H1 (cell line): ENCODE data around the gene DMAC2L. TPM values are rescaled to one million over a fixed set of nuclear protein-coding genes. Genes with fewer than 3 reads are reported as not detected.

Experiments
- CTCF ChIA-PET: fragments of 300-600 bp; sonication (Branson Sonifier 250); formaldehyde crosslinking; loops from one replicate; lab custom pipeline; 2021; ENCODE audit not compliant: partially characterized antibody; lab: Charles Lee
- POLR2A ChIA-PET: fragments of 300-600 bp; sonication (Branson Sonifier 250); formaldehyde crosslinking; loops from one replicate; lab custom pipeline; 2021; ENCODE audit warnings: inconsistent platforms; ENCODE audit not compliant: partially characterized antibody; lab: Charles Lee
- DNase-seq, 2 experiments: peaks; one replicate each; pipeline versions ENCODE4 v3.0.0 to v3.0.0-alpha.2; 2010 to 2022; ENCODE audit warnings: low spot score in 2 of 2, low read depth in 1 of 2, mixed read lengths in 1 of 2
- FAIRE-seq: peaks from 2 replicates; lab custom pipeline; 2011; peaks lifted over from hg19 to GRCh38; lab: Jason Lieb, UNC
- H2AFZ ChIP-seq: 2 replicates; pipeline ENCODE4 v1.8.1; 2012; ENCODE audit warnings: low read length, inconsistent platforms
- H2AK5ac ChIP-seq: 2 replicates; pipeline ENCODE4 v1.6.1; 2013; ENCODE audit warnings: low read depth, low read length
- H2BK120ac ChIP-seq: replicated peaks from 2 replicates; pipeline ENCODE3; 2013; ENCODE audit warnings: low read depth, low read length, inconsistent platforms
- H2BK12ac ChIP-seq: 2 replicates; pipeline ENCODE4 v1.6.1; 2013; ENCODE audit warnings: low read depth, low read length
- H2BK15ac ChIP-seq: 2 replicates; pipeline ENCODE4 v1.6.1; 2013; ENCODE audit warnings: low read length
- H2BK20ac ChIP-seq: 2 replicates; pipeline ENCODE4 v1.6.1; 2013; ENCODE audit warnings: low read length
- H2BK5ac ChIP-seq: 2 replicates; pipeline ENCODE4 v1.6.1; 2013; ENCODE audit warnings: low read depth, low read length
- H3K14ac ChIP-seq: 2 replicates; pipeline ENCODE4 v1.6.1; 2013; ENCODE audit warnings: inconsistent platforms; ENCODE audit not compliant: insufficient read length
- H3K18ac ChIP-seq: 2 replicates; pipeline ENCODE4 v1.6.1; 2013; ENCODE audit warnings: low read length; ENCODE audit errors: extremely low read depth
- H3K23ac ChIP-seq: 2 replicates; pipeline ENCODE4 v1.6.1; 2013; ENCODE audit warnings: inconsistent platforms; ENCODE audit not compliant: insufficient read length
- H3K23me2 ChIP-seq: 2 replicates; pipeline ENCODE4 v1.6.1; 2013; ENCODE audit warnings: low read depth, low read length
- H3K27ac ChIP-seq: 2 replicates; pipeline ENCODE4 v1.6.1; 2011; ENCODE audit warnings: low read depth, low read length, inconsistent platforms
- H3K27me3 ChIP-seq, 4 experiments: replicated peaks in 1 of 4; 1 replicate in 1 of 4; 2 replicates in 3 of 4; pipeline versions ENCODE4 v1.6.1 to v1.8.1; 2011 to 2013; ENCODE audit warnings: low read length in 3 of 4, mild to moderate bottlenecking in 3 of 4, inconsistent platforms in 2 of 4, mixed read lengths in 2 of 4, moderate library complexity in 1 of 4; ENCODE audit not compliant: control insufficient read depth in 3 of 4, insufficient read depth in 3 of 4; ENCODE audit errors: extremely low read depth in 1 of 4
- H3K36me3 ChIP-seq, 4 experiments: 2 replicates each; pipeline versions ENCODE4 v1.6.1 to v1.8.1; 2011 to 2013; ENCODE audit warnings: mild to moderate bottlenecking in 4 of 4, low read length in 3 of 4, moderate library complexity in 2 of 4, control low read depth in 1 of 4, inconsistent platforms in 1 of 4; ENCODE audit not compliant: insufficient read depth in 4 of 4, control insufficient read depth in 2 of 4
- H3K4ac ChIP-seq: replicated peaks from 2 replicates; pipeline ENCODE3; 2013; ENCODE audit warnings: low read length, low read depth, mixed read lengths, inconsistent platforms; ENCODE audit not compliant: insufficient read length
- H3K4me1 ChIP-seq, 4 experiments: replicated peaks in 1 of 4; 1 replicate in 1 of 4; 2 replicates in 3 of 4; pipeline versions ENCODE4 v1.6.1 to v1.8.1; 2011 to 2013; ENCODE audit warnings: low read length in 3 of 4, inconsistent platforms in 2 of 4, mixed read lengths in 1 of 4; ENCODE audit not compliant: insufficient read depth in 4 of 4, control insufficient read depth in 3 of 4
- H3K4me2 ChIP-seq, 2 experiments: 2 replicates each; pipeline versions ENCODE4 v1.6.1 to v1.8.1; 2011 to 2013; ENCODE audit warnings: low read depth in 2 of 2, low read length in 2 of 2, control low read depth in 1 of 2, inconsistent platforms in 1 of 2, mild to moderate bottlenecking in 1 of 2; ENCODE audit not compliant: insufficient read depth in 1 of 2
- H3K4me3 ChIP-seq, 4 experiments: fragments of 200-600, 300-600 bp in 1 of 4; sonication (generic), shearing (Covaris generic), sonication (Bioruptor Twin) in 1 of 4; 2 replicates each; pipeline versions ENCODE4 v1.5.1 to v1.8.1; 2011 to 2016; ENCODE audit warnings: low read length in 4 of 4, low read depth in 3 of 4, control low read depth in 2 of 4, inconsistent platforms in 2 of 4, mild to moderate bottlenecking in 2 of 4, mixed read lengths in 1 of 4, moderate library complexity in 1 of 4; ENCODE audit not compliant: insufficient read depth in 2 of 4; ENCODE audit errors: extremely low read depth in 1 of 4
- H3K56ac ChIP-seq: replicated peaks from 2 replicates; pipeline ENCODE3; 2013; ENCODE audit warnings: low read depth, mild to moderate bottlenecking, mixed read lengths, low read length, inconsistent platforms; ENCODE audit not compliant: insufficient read length
- H3K79me1 ChIP-seq: 2 replicates; pipeline ENCODE4 v1.6.1; 2013; ENCODE audit warnings: low read depth, low read length, control low read depth
- H3K79me2 ChIP-seq, 2 experiments: 2 replicates each; pipeline versions ENCODE4 v1.6.1 to v1.8.1; 2012 to 2013; ENCODE audit warnings: low read length in 2 of 2, mild to moderate bottlenecking in 2 of 2, inconsistent platforms in 1 of 2; ENCODE audit not compliant: insufficient read depth in 2 of 2, control insufficient read depth in 1 of 2
- H3K9ac ChIP-seq, 4 experiments: replicated peaks in 1 of 4; 1 replicate in 1 of 4; 2 replicates in 3 of 4; pipeline versions ENCODE4 v1.6.1 to v1.8.1; 2011 to 2013; ENCODE audit warnings: low read depth in 3 of 4, low read length in 3 of 4, control low read depth in 2 of 4, mild to moderate bottlenecking in 2 of 4, moderate library complexity in 2 of 4, inconsistent platforms in 1 of 4; ENCODE audit errors: extremely low read depth in 1 of 4
- H3K9me3 ChIP-seq, 2 experiments: 2 replicates each; pipeline versions ENCODE4 v1.6.1 to v1.8.1; 2012 to 2013; ENCODE audit warnings: mild to moderate bottlenecking in 2 of 2, moderate library complexity in 2 of 2, control low read depth in 1 of 2, inconsistent platforms in 1 of 2, low read depth in 1 of 2, low read length in 1 of 2, mixed read lengths in 1 of 2; ENCODE audit not compliant: insufficient read depth in 2 of 2
- H4K20me1 ChIP-seq, 2 experiments: replicated peaks in 1 of 2; 2 replicates each; pipeline versions ENCODE3 to v1.8.1; 2011 to 2013; ENCODE audit warnings: inconsistent platforms in 2 of 2, low read length in 2 of 2, mild to moderate bottlenecking in 1 of 2; ENCODE audit not compliant: insufficient read depth in 2 of 2, control insufficient read depth in 1 of 2
- H4K5ac ChIP-seq: 2 replicates; pipeline ENCODE4 v1.6.1; 2013; ENCODE audit warnings: low read length, low read depth, mixed read lengths, inconsistent platforms; ENCODE audit not compliant: insufficient read length
- H4K8ac ChIP-seq: 2 replicates; pipeline ENCODE4 v1.8.0; 2013; ENCODE audit warnings: mild to moderate bottlenecking, moderate library complexity, low read length, inconsistent platforms; ENCODE audit not compliant: insufficient read depth; ENCODE audit errors: extremely low read depth
- H4K91ac ChIP-seq: replicated peaks from 2 replicates; pipeline ENCODE3; 2013; ENCODE audit warnings: low read length, mixed read lengths, inconsistent platforms; ENCODE audit not compliant: insufficient read length
- CTBP2 ChIP-seq: IDR thresholded peaks from 2 replicates; pipeline ENCODE4 v1.7.0; 2011; ENCODE audit warnings: borderline replicate concordance, mild to moderate bottlenecking, moderate library complexity, mixed read lengths, low read length; ENCODE audit not compliant: insufficient read depth, insufficient read length
- JUN ChIP-seq: IDR thresholded peaks from 2 replicates; pipeline ENCODE4 v1.6.1; 2011; ENCODE audit warnings: low read depth, mild to moderate bottlenecking, improper control_type of control experiment, low read length
- SP1 ChIP-seq: IDR thresholded peaks from 2 replicates; pipeline ENCODE4 v1.6.1; 2011; ENCODE audit warnings: low read depth, low read length
- TAF1 ChIP-seq: IDR thresholded peaks from 2 replicates; pipeline ENCODE4 v1.6.1; 2011; ENCODE audit warnings: mild to moderate bottlenecking, low read depth, low read length
- WGBS, 2 experiments: shearing (Covaris generic) in 1 of 2; methylation state at CpG; one replicate each; pipeline versions ENCODE4 v1.1.6 to v1.1.7; 2013 to 2015; ENCODE audit warnings: low lambda C conversion rate in 2 of 2, mixed read lengths in 2 of 2, inconsistent platforms in 1 of 2, low coverage in 1 of 2, missing lambda C conversion rate in 1 of 2; ENCODE audit not compliant: insufficient replicate concordance in 2 of 2, insufficient coverage in 1 of 2, insufficient read length in 1 of 2; ENCODE audit errors: extremely low coverage in 1 of 2, missing lambda C conversion rate in 1 of 2; 5-methylcytosine and 5-hydroxymethylcytosine counted together
- polyA plus RNA-seq, 7 experiments: library from polyadenylated mRNA; depleted of rRNA in 3 of 7; stranded (reverse) in 5 of 7; unstranded in 2 of 7; fragments of >200 nt in 5 of 7; fragments of 200-250 nt in 2 of 7; gene quantifications; 1 replicate in 5 of 7; 2 replicates in 1 of 7; 4 replicates in 1 of 7; pipeline versions ENCODE4 v1.2.1 to v1.2.3, GENCODE V29; 2011 to 2013; ENCODE audit warnings: missing spikeins in 2 of 7, mixed read lengths in 2 of 7
- total RNA-seq: library from RNA; stranded (reverse); fragmentation: NEBNext Ultra II Directional; extraction: Animal tissue kit (Norgen Biotek cat#: 25700); gene quantifications from 2 replicates; pipeline ENCODE4 v1.2.1, GENCODE V29; 2021

DMAC2L gene
- total and polyA plus RNA-seq, 2 of the 8 experiments (the other 6 are each of a cell fraction or from before 2014, with no cell fraction given) = 20.3 to 28.9 TPM

- Histone ChIP-seq H3K79me1 (no peaks in the 10 kb centered on the region), H2BK12ac (no peak overlapping the region), H3K36me3 (no peaks in the 10 kb centered on the region), H4K20me1 (no peaks in the 10 kb centered on the region), H2BK20ac (no peak overlapping the region), H4K8ac (no peak overlapping the region), H3K4me3 (no peak overlapping the region), H3K56ac (no peak overlapping the region), H3K79me2 (no peaks in the 10 kb centered on the region), H4K5ac (no peak overlapping the region), H3K4me1 (no peaks in the 10 kb centered on the region; a peak in 1 of 7 replicates), H3K27ac (no peak overlapping the region), H3K23ac (no peak overlapping the region), H2BK120ac (no peak overlapping the region), H3K14ac (no peak overlapping the region), H2AK5ac (no peak overlapping the region), H3K27me3 (no peaks in the 10 kb centered on the region), H3K4ac (no peak overlapping the region), H2BK15ac (no peak overlapping the region), H3K4me2 (no peak overlapping the region), H3K18ac (no peak overlapping the region), H3K23me2 (no peaks in the 10 kb centered on the region), H3K9me3 (no peaks in the 10 kb centered on the region), H2BK5ac (no peak overlapping the region), H4K91ac (no peak overlapping the region), H2AFZ (no peak overlapping the region), H3K9ac (no peak overlapping the region)
- CTCF ChIA-PET = no interaction called here
- DNase-seq = no peak
- WGBS, 2 experiments = 86% methylated on average over 3 of the region's 5 CpGs; no CpG with 5 or more reads in 1 of the 2 experiments
- FAIRE-seq = no peak
- POLR2A ChIA-PET = no interaction called here
- no peak for TF ChIP-seq CTBP2
- no peak for TF ChIP-seq JUN
- TF ChIP-seq TAF1 = no peak
- no peak for TF ChIP-seq SP1
These were observed 63.6 kb downstream of the DMAC2L start for GRCh38 chr14:50375760-50376159.
